ENCODE measurements around the gene MED13L.

MED13L gene

DNA sequence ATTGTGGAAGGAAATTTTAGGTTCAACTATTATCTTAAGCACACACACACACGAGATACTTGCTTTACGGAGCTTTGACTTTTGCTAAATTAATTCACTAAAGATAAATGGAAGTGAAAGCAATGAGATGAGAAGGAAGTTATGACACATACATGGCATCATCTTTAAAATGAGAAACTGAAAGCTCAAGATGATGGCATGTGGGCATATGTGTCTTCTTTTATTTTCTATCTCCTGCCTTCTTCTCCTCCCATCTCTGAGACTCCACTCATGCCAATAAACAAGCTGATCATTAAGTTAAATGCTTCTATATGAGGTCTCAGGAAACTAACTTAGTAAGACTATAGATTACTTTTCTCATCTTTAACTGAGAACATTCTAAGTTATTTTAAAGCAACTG lies 216.7 kb downstream of the MED13L start:
- no peaks in the 10 kb centered on the region for H3K27me3 ChIP-seq
- no peaks in the 10 kb centered on the region for H3K36me3 ChIP-seq
- no peak overlapping the region for H3K4me3 ChIP-seq
- intact Hi-C loops (cut with DNase I; ENCODE audit: low total_unique reads), result no loop called here
- H3K9me3 ChIP-seq, result no peaks in the 10 kb centered on the region
- H3K27ac ChIP-seq, result no peak overlapping the region
- TF ChIP-seq, protein P1, sequence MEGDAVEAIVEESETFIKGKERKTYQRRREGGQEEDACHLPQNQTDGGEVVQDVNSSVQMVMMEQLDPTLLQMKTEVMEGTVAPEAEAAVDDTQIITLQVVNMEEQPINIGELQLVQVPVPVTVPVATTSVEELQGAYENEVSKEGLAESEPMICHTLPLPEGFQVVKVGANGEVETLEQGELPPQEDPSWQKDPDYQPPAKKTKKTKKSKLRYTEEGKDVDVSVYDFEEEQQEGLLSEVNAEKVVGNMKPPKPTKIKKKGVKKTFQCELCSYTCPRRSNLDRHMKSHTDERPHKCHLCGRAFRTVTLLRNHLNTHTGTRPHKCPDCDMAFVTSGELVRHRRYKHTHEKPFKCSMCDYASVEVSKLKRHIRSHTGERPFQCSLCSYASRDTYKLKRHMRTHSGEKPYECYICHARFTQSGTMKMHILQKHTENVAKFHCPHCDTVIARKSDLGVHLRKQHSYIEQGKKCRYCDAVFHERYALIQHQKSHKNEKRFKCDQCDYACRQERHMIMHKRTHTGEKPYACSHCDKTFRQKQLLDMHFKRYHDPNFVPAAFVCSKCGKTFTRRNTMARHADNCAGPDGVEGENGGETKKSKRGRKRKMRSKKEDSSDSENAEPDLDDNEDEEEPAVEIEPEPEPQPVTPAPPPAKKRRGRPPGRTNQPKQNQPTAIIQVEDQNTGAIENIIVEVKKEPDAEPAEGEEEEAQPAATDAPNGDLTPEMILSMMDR (IDR thresholded peaks at IDR 0.05), result no peak
- H3K4me1 ChIP-seq, result peaks cover 0 to 41% (median 13%) of the 10 kb centered on the region in 4 donors
- no peak for DNase-seq

DNA sequence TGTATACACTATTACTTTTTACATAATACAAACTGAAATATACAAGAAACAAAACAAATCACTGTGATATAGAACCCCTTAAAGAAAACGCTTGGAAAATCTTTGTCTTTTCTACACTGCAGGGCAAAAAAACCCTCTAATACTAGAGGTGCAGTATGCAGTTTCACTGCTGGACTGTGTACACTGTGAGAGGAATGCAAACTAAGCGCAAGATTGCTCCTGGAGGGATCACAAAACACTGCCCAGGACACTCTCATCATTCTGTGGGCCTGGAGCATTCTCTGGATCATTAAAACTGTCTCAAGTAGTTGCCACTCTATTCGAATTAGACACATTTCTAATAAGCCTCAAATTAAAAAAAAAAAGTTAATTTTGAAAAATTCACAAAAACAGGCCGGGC lies 217.6 kb downstream of the MED13L start:
- no peaks in the 10 kb centered on the region for H3K9me3 ChIP-seq
- peaks cover 0 to 41% (median 7%) of the 10 kb centered on the region in 4 donors for H3K4me1 ChIP-seq
- no peak overlapping the region for H3K27ac ChIP-seq
- no peaks in the 10 kb centered on the region for H3K27me3 ChIP-seq
- no peaks in the 10 kb centered on the region for H3K36me3 ChIP-seq
- no peak for DNase-seq
- intact Hi-C loops (cut with DNase I; ENCODE audit: low total_unique reads), result no loop called here
- TF ChIP-seq, protein P1 (IDR thresholded peaks at IDR 0.05), result no peak
- no peak overlapping the region for H3K4me3 ChIP-seq

DNA sequence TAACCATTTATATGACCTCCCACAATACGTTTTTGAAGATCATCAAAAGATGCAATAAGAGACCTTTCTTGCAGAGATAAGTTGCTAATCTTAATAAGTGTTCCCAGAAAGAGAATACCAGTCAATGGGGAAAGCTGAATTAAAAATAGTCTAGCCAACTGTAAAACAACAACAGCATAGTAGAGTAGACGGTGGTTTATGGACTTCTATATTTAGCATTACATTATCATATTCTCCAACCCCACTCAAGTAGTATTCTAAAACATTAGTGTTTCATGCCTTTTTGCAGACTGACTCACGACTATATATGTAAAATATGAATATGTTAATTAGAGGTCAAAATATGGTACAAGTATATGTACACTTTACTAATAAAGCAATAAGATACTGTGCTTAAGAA lies 218.9 kb downstream of the MED13L start:
- no peak for DNase-seq
- intact Hi-C loops (cut with DNase I; ENCODE audit: low total_unique reads), result no loop called here
- TF ChIP-seq, protein P1 (IDR thresholded peaks at IDR 0.05), result no peak
- Histone ChIP-seq H3K9me3 (no peaks in the 10 kb centered on the region), H3K4me1 (peaks cover 0 to 54% (median 13%) of the 10 kb centered on the region in 4 donors), H3K36me3 (no peaks in the 10 kb centered on the region), H3K27me3 (no peaks in the 10 kb centered on the region), H3K4me3 (no peak overlapping the region), H3K27ac (no peak overlapping the region)

DNA sequence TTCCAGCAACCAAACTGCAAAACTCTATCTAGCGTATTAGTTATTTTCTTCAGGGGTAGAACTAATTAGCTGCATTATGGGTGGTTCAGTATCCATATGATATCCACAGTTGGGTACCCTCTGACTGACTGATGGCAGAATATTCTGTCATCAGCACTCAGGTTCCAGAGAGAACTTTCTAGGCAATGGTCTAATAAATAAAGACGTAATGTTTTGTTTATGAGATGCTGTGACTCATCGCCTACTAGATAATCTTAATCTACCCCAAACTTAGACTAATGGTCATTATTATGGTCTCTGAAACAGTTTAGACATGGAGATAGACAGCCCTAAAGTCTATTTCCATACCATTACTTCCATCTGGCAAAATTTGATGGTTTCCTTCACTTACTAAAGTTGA lies 220.1 kb downstream of the MED13L start:
- peaks cover 0 to 56% (median 16%) of the 10 kb centered on the region in 4 donors for H3K4me1 ChIP-seq
- H3K36me3 ChIP-seq, result no peaks in the 10 kb centered on the region
- TF ChIP-seq, protein P1 (IDR thresholded peaks at IDR 0.05), result no peak
- H3K4me3 ChIP-seq, result no peak overlapping the region
- no peaks in the 10 kb centered on the region for H3K27me3 ChIP-seq
- H3K9me3 ChIP-seq, result no peaks in the 10 kb centered on the region
- H3K27ac ChIP-seq, result no peak overlapping the region
- intact Hi-C loops (cut with DNase I; ENCODE audit: low total_unique reads), result no loop called here
- DNase-seq, result no peak

DNA sequence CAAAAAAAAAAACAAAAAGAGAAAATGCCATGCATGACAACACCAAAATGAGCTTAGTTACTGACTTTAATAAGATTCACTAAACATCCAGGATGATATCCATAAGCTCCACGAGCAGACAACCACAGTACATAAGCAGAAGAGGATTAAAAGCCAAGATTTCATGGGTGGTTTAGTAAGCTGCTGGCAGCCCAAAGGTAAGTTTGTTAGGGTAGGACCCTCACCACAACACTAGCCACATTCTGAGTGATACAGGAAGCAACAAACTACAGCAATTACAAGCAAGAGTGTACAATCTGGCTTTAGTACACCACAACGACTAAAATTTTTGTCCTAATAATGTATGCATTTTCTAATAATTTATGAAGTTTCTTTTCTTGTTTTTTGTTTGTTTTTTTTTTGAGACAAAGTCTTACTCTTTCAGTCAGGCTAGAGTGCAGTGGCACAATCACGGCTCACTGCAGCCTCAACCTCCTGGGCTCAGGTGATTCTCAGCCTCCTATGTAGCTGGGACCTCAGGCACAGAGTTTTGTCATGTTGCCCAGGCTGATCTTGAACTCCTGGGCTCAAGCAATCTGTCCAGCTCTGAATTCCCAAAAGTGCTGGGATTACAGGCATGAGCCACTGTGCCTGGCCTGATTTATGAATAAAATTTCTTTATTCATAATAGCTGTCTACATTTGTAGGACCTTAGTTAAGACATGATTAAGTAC lies 221.4 kb downstream of the MED13L start:
- H3K9me3 ChIP-seq, result no peaks in the 10 kb centered on the region
- no peak for DNase-seq
- H3K36me3 ChIP-seq, result no peaks in the 10 kb centered on the region
- H3K27ac ChIP-seq, result no peak overlapping the region
- H3K4me3 ChIP-seq, result no peak overlapping the region
- H3K4me1 ChIP-seq, result peaks cover 0 to 64% (median 19%) of the 10 kb centered on the region in 4 donors
- no peaks in the 10 kb centered on the region for H3K27me3 ChIP-seq
- TF ChIP-seq, protein P1 (IDR thresholded peaks at IDR 0.05), result no peak
- intact Hi-C loops (cut with DNase I; ENCODE audit: low total_unique reads), result no loop called here

Data from tibial artery (tissue), 4 donors.